ENCODE measurements around the gene GRID2. TPM values are rescaled to one million over a fixed set of nuclear protein-coding genes. Genes with fewer than 3 reads are reported as not detected.
"Not testable (repeated sequence)": the region's sequence is repeated elsewhere in the genome, so short reads cannot be mapped to it uniquely, and the experiment has no call there.

Gene GRID2
- polyA plus RNA-seq, 1 of the 3 experiments (the other 2 are of a cell fraction) = not detected

DNA sequence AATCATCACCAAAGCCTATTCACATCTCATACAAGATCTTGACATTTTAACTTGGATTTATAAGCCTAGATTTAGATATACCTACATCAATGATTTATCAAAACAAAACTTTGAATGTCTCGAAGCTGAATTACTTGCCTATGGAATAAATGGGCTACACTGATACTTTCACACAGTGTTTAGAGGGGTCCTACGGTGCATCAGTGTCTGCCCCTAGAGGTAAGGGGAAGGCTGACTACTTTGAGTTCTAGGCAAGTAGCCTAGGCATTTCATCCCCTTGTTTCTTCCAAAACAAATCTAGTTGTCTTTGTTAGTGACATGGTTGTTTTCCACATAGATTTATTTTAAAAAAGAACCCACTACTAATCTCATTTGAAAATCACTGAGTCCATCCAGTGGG, 1366.7 kb downstream of the GRID2 start:
- ChIA-PET CTCF (interaction anchor here (0.9 kb wide), 1 partner anchor 138 kb away, joined by 3 read pairs; no protein-coding TSS in a partner anchor), POLR2A (no interaction called here)
- H3K36me3 ChIP-seq (replicated peaks in 1 of 2; ENCODE audit: control insufficient read depth in 1 of 2, insufficient read depth in 2 of 2, low read length in 1 of 2) = no peaks in the 10 kb centered on the region
- H3F3A ChIP-seq (replicated peaks; ENCODE audit: insufficient read depth) = no peaks in the 10 kb centered on the region
- no peak overlapping the region for H3K4me2 ChIP-seq
- TF ChIP-seq RAD21 (IDR thresholded peaks at IDR 0.05; ENCODE audit: low read length) (no peak), FOXM1 (IDR thresholded peaks at IDR 0.05; ENCODE audit: low read depth) (no peak), RXRA (IDR thresholded peaks at IDR 0.05; ENCODE audit: borderline replicate concordance, low read depth) (no peak), FOXJ3 (CRISPR knock-in tag; IDR thresholded peaks at IDR 0.05) (no peak), GABPA (IDR thresholded peaks at IDR 0.05; ENCODE audit: low read depth) (no peak), NRF1 (IDR thresholded peaks at IDR 0.05; ENCODE audit: low read depth, low read length) (no peak)
- TF ChIP-seq, protein P1, sequence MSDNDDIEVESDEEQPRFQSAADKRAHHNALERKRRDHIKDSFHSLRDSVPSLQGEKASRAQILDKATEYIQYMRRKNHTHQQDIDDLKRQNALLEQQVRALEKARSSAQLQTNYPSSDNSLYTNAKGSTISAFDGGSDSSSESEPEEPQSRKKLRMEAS (IDR thresholded peaks at IDR 0.05; ENCODE audit: low read depth) = no peak
- H3K9me2 ChIP-seq = no peaks in the 10 kb centered on the region
- no peaks in the 10 kb centered on the region for H3K9me3 ChIP-seq
- 47% methylated on average over 2 of the region's 2 CpGs for WGBS (ENCODE audit: low lambda C conversion rate)
- H3K4me1 ChIP-seq (ENCODE audit: control insufficient read depth in 1 of 2, insufficient read depth in 2 of 2, low read depth in 1 of 2, low read length in 1 of 2) = no peaks in the 10 kb centered on the region
- H3K4me3 ChIP-seq (ENCODE audit: low read depth in 2 of 2, low read length in 1 of 2) = no peak overlapping the region
- H3K27ac ChIP-seq (ENCODE audit: low read depth in 2 of 2, low read length in 1 of 2) = no peak overlapping the region
- H3K27me3 ChIP-seq (ENCODE audit: insufficient read depth) = no peaks in the 10 kb centered on the region
- H4K20me1 ChIP-seq (ENCODE audit: insufficient read depth) = no peaks in the 10 kb centered on the region
- no peak overlapping the region for H3K9ac ChIP-seq
- H2AFZ ChIP-seq (ENCODE audit: low read depth) = no peak overlapping the region
- no peaks in the 10 kb centered on the region for H3K79me2 ChIP-seq (ENCODE audit: insufficient read depth)
- no peak for DNase-seq

DNA sequence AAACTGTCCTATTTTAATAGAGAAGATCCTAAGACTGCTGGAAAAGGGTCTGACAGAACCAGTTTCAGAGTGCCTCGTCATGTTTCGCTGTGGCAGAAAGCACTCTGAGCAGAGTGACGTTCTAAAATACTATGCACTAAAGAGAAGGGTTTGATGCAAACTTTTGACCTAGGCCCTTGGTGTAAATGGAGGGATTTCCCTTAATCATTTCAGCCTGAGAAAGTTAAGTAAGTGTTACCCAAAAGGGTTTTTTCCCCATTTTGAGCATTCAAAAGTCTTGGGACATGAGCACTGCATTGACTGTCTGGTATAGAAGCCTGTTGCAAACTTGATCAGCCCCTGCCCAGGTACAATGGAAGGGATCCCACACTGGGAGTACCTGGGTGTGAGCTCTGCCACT, 1367.3 kb downstream of the GRID2 start:
- Histone ChIP-seq H2AFZ (ENCODE audit: low read depth) (no peak overlapping the region), H3K4me3 (ENCODE audit: low read depth in 2 of 2, low read length in 1 of 2) (no peak overlapping the region), H3F3A (replicated peaks; ENCODE audit: insufficient read depth) (no peaks in the 10 kb centered on the region), H3K4me2 (no peak overlapping the region), H3K79me2 (ENCODE audit: insufficient read depth) (no peaks in the 10 kb centered on the region), H3K27ac (ENCODE audit: low read depth in 2 of 2, low read length in 1 of 2) (no peak overlapping the region), H3K9ac (no peak overlapping the region), H3K27me3 (ENCODE audit: insufficient read depth) (no peaks in the 10 kb centered on the region), H3K9me3 (no peaks in the 10 kb centered on the region), H3K36me3 (replicated peaks in 1 of 2; ENCODE audit: control insufficient read depth in 1 of 2, insufficient read depth in 2 of 2, low read length in 1 of 2) (no peaks in the 10 kb centered on the region), H3K4me1 (ENCODE audit: control insufficient read depth in 1 of 2, insufficient read depth in 2 of 2, low read depth in 1 of 2, low read length in 1 of 2) (no peaks in the 10 kb centered on the region), H4K20me1 (ENCODE audit: insufficient read depth) (no peaks in the 10 kb centered on the region), H3K9me2 (no peaks in the 10 kb centered on the region)
- POLR2A ChIA-PET = no interaction called here
- WGBS (ENCODE audit: low lambda C conversion rate) = 83% methylated on average over 3 of the region's 3 CpGs
- TF ChIP-seq SIN3A (IDR thresholded peaks at IDR 0.05; ENCODE audit: borderline replicate concordance, low read depth, low read length) = no peak
- TF ChIP-seq GATA2 (CRISPR knock-in tag; IDR thresholded peaks at IDR 0.05) = no peak
- no peak for DNase-seq
- CTCF ChIA-PET = no interaction called here

- not testable (repeated sequence) for H3K4me2 ChIP-seq
Measured at GRCh38 chr4:93676937-93677336, 1373.2 kb downstream of the GRID2 start.

More at GRCh38 chr4:93676937-93677336, 1373.2 kb downstream of the GRID2 start:
- H3K79me2 ChIP-seq (ENCODE audit: insufficient read depth); DNase-seq; H3K4me1 ChIP-seq (ENCODE audit: control insufficient read depth in 1 of 2, insufficient read depth in 2 of 2, low read depth in 1 of 2, low read length in 1 of 2); H3K9me3 ChIP-seq; H3K9me2 ChIP-seq; H3F3A ChIP-seq (replicated peaks; ENCODE audit: insufficient read depth); H2AFZ ChIP-seq (ENCODE audit: low read depth); H3K36me3 ChIP-seq (replicated peaks in 1 of 2; ENCODE audit: control insufficient read depth in 1 of 2, insufficient read depth in 2 of 2, low read length in 1 of 2); POLR2A ChIA-PET; H3K9ac ChIP-seq; H3K27me3 ChIP-seq (ENCODE audit: insufficient read depth); H3K4me3 ChIP-seq (ENCODE audit: low read depth in 2 of 2, low read length in 1 of 2); CTCF ChIA-PET; H3K27ac ChIP-seq (ENCODE audit: low read depth in 2 of 2, low read length in 1 of 2); H4K20me1 ChIP-seq (ENCODE audit: insufficient read depth): not testable (repeated sequence)
- 90% methylated on average over 5 of the region's 16 CpGs for WGBS (ENCODE audit: low lambda C conversion rate)

Data from SK-N-SH (cell line).